Measurements from ENCODE around the gene ARAP2.

- TF ChIP-seq CTCF (IDR thresholded peaks at IDR 0.05) (no peak), EP300 (IDR thresholded peaks at IDR 0.05) (no peak), POLR2A (IDR thresholded peaks at IDR 0.05) (no peak)
Measured at GRCh38 chr4:36072529-36072928, 171.8 kb downstream of the ARAP2 start.
